Hypothalamus (tissue), 51 donors: ENCODE data around the gene RPSA.
"Not testable (repeated sequence)": the region's sequence is repeated elsewhere in the genome, so short reads cannot be mapped to it uniquely, and the experiment has no call there.

ENCODE experiments used
- DNase-seq, 51 donors: peaks; one replicate each; lab custom pipeline; 2025; lab: John Stamatoyannopoulos, UW

RPSA gene

DNA sequence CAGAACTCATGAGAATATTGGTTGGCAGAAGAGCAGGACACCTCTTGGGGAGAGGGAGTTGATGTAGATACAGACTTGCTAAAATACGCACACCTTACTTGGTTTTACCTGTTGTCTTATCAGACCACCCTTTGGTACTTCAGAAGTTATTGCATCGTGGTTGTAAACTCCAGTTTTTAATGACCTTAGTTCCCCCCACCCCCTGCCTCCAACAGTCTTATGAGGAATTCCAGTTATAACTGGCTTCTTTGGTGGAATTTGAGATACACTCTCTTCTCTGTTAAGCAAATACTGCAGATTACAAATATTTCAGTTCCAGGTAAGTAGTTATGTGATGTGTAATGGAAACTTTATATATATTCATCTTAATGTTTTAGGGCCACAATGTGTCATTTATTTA lies 18.4 kb upstream of the RPSA start:
- DNase-seq, result no peak

DNA sequence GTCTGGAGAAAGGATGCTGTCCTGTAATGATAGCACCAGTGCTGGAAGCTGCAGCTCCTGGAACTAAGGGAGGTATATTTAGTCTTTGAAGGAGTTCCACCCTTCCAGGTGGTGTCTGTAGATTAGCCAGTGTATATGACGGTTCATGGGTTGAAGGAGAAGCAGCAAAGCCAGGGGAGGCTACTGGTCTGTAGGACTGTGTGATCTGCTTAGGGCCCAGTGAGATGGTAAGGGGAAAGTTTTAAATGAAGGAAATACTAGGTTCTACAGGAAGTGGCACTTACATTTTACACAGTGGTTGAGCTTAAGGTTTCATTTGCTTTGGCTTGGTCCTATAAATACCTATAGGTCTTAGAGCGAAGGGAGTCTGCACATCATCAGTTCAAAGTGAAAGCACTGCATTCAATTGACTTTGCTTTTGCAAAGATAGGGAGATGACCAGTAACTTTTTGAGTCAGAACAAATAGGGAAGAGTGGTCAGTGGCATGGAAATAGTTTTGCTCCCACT lies 17.7 kb upstream of the RPSA start:
- no peak for DNase-seq

DNA sequence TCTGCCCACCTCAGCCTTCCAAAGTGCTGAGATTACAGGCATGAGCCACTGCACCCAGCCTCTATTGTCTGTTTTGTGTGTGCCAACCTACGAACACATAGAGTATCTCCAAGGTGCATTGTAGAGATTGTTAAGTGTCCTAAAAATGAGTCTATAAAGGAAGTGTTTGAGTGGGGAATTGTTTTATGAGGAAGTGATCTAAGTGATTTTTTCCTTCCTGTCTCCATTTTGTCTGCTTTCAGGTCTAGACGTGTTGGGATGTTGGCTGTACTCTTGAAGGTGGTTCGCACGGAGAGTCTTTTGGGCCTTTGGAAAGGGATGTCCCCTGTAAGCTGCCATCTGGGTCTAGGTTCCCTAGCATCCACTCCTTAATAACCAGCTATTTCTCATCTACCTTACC lies 16.3 kb upstream of the RPSA start:
- DNase-seq, result no peak

DNA sequence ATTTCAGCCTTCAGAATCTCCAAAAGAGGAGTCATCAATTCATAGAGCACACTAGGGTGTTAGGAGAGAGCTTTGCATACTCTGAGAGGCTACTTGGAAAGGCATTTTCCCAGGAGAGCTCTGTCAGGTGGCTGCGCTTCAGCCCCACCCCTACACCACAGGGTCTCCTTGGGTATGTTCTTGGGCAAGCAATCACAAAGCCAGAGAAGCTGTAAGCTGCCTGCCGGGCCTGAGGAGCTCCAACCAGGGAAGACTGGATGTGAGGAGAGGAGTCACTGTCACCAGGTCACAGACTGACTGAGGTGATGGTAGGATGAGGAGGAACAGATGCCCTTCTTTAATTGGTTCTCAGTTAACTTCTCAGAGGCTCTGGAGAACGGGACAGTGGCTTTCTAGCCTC lies 9.8 kb upstream of the RPSA start:
- no peak for DNase-seq

DNA sequence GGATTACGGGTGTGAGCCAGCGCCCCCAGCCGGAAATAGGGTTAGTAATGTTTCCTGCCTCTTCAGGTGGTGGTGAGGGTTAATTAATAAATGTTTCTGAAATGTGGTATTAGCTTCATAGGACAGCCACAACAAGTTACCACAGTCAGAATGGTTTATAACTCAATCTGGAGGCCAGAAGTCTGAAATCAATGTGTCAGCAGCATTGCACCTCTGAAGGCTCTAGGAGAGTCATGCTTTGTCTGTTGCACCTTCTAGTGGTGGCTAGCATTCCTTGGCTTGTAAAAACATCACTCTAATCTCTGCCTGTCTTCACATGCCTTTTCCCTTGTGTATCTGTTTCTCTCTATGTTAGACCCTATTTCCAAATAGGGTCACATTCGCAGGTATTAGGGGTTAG lies 7.8 kb upstream of the RPSA start:
- DNase-seq, result no peak

DNA sequence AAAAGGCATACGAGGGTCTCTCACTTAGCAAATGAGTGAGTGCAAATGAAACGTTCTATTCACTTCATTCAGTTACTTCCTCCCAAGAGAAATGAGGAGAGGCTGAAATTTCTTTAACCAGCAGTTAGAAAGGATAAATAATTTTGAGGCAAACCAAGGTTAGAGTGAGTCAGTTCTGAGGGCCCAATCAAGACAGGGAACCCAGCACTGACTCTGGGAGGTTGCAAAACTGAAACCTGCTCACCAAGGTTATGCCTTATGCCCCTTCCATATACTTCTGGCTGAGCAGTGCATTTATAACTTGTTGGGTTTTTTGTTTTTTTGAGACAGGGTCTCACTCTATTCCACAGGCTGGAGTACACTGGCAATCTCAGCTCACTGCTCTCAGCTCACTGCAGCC lies 4.5 kb upstream of the RPSA start:
- no peak for DNase-seq

DNA sequence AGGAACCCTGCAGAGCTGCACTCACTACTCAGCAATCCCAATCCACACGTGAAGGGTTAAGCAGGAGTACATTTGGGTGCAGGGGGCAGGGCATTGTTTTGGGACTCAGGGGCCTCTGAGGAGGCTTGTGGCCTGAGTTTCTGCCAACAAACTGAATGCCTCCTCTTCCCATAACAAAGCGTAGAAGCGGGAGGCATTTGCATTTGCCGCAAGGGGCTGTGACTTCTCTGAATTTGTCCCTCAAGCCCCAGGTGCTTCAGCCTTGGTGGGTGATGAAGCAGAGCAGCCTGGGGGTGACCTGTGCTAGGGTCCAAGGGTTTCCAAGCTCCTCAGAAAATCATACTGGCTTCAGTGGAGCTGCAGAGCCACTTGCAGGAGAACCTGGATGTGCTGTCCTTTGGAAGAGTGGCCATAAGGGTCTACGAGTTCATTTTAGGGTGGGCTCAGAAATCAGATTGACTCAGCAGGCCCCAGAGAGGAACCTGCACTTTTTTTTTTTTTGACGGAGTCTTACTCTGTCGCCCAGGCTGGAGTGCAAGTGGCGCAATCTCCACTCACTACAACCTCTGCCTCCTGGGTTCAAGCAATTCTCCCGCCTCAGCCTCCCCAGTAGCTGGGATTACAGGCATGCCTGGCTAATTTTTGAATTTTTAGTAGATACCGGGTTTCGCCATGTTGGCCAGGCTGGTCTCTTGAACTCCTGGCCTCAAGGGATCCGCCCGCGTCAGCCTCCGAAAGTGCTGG lies 1.4 kb upstream of the RPSA start:
- DNase-seq, result no peak

DNA sequence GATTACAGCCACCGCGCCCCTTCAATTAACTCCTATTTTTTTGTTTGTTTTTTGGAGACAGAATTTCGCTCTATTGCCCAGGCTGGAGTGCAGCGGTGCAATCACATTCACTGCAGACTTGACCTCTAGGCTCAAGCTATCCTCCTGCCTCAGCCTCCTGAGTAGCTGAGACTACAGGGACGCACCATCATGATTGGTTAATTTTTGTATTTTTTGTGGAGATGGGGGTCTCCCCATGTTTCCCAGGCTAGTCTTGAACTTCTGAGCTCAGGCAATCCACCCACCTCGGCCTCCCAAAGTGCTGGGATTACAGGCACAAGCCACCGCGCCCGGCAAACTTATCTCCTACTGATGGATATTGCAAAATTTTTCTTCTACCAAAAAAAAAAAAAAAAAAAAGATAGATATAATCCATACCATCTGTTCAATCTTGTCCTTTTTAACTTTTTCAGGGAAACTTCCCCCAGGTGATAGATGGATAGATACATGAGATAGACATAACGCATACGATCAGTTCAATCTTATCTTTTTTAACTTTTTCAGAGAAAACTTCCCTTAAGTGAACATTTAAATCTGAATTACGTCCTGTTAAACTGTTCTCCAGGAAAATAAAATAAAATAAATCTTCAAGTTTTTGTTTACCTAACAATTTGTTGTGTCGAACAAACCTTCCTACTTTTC lies 693 bp upstream of the RPSA start:
- DNase-seq, result no peak

DNA sequence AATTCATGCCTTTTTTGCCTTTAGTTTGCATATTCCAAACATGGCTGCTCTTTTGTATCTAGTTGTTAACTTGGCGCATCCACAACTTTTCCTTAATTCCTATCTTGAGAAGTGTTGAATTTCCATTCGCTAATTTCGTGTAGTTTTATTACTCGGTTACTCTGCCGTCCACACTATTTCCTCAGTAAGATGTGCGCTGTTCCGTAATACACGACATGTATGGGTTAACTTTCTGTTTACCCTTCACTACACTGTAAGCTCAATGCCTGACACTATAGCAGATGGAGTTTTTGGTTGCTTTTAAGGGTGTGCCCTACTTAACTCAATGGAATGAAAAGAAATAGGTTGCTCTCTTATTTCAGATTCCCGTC lies 724 bp downstream of the RPSA start:
- no peak for DNase-seq

DNA sequence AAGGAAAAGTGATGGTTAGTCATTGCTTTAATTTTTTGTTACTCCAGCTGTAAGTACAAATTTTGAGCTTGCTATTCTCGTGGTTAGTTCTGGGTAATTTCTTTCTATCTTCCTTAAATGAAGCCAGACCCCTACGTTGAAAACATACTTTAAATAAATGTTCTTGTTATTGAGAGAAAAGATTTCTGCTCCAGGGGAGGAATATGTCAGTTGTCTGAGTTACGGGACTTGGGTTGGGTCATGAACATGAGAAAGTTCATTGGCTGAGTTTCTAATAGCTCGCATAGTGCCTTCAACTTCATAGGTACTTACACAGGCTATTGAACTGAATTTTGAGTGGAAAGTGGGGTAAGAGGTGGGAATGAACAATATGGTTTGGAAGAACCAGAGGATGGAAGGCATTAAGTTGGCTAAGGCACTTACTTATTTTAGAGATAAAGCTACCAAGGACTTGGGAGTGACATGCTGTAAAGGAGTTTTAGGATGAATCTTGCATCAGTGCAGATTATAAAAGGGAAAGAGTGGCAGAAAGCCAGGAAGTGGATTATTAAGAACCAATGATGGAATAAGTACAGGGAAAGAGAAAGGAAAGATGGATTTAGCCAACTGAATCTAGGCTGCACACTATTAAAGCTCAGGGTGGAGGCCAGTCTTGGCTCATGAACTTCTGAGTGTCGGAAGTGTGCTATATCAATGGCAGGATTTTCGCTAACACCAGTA lies 1.4 kb downstream of the RPSA start:
- DNase-seq, result no peak

DNA sequence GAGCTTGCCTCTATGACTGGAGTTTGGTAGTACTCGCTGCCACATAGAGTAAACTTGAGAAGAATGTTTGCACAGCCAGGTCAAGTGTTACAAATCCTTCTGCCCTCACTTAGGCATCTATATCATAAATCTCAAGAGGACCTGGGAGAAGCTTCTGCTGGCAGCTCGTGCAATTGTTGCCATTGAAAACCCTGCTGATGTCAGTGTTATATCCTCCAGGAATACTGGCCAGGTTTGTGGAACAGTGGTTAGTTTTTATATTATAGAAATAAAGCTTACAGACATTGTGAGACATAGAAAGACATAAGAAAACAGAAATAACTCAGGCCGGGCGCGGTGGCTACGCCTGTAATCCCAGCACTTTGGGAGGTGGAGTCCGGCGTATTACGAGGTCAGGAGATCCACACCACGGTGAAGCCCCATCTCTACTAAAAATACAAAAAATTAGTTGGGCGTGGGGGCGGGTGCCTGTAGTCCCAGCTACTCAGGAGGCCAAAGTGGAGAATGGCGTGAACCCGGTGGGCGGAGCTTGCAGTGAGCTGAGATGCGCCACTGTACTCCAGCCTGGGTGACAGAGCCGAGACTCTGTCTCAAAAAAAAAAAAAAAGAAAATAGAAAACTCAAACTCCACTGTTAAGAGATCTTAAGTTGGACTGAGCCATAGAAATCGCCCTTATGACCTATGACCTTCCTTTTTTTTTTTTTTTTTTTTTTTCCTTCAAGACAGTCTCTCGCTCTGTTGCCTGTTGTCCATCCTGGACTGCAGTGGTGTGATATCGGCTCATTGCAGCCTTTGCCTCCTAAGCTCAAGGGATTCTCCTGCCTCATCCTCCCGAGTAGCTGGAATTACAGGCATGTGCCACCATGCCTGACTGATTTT lies 2.2 kb downstream of the RPSA start:
- no peak for DNase-seq

DNA sequence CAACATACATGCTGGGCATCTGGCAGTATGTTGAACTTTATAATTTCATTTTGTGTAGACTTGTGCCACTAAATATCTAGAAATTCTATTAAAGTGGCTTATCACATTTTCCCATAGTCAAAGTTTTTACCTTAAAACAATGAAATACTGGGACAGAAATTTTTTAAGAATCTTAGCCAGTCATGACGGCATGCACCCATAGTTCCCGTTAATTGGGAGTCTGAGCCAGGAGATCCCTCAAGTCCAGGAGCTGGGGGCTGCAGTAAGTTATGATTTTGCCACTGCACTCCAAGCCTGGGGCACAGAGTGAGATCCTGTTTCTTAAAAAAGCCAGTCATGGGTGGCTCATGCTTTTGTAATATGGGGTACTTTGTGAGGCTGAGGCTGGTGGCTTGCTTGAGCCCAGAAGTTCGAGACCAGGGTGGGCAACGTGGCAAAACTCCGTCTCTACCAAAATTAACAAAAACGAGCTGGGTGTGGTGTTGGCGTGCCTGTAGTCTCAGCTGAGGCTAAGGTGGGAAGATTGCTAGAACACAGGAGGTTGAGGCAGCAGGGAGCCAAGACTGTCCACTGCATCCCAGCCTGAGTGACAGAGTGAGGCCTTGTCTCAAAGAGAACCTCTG lies 3.1 kb downstream of the RPSA start:
- no peak for DNase-seq

DNA sequence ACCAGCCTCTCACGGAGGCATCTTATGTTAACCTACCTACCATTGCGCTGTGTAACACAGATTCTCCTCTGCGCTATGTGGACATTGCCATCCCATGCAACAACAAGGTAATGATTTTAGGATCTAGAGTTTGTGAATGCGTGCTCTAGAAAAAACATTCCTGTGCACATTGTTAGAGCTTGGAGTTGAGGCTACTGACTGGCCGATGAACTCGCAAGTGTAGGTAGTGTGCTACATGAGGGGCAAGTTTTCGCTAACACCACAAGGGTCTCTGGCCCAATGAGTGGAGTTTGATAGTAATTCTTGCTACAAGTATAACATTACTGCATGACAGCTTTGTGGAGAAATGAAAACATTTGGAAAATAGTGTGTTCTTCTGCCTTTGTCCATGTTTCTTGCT lies 4.4 kb downstream of the RPSA start:
- DNase-seq, result no peak

DNA sequence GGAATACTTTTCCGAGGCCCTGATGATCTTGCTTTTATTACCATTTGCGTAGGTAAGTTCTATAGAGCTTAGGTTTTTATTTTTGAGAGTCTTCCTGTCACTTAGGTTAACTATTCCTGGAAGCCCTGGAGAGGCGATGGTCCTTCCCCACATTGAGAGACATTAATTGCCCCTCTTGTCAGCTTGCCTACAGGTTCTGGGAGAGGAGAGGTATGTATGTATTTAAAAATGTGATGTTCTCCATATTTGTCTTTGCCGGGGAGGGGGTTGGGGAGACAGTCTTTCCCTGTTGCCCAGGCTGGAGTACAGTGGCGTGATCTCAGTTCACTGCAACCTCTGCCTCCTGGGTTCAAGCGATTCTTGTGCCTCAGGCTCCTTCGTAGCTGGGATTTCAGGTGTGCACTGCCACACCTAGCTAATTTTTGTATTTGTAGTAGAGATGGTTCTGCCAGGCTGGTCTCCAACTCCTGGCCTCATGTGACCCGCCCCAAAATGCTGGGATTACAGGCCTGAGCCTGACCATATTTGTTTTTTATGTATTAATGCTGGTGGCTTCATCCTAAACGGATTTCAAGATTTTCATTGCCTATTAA lies 6.2 kb downstream of the RPSA start:
- no peak for DNase-seq

DNA sequence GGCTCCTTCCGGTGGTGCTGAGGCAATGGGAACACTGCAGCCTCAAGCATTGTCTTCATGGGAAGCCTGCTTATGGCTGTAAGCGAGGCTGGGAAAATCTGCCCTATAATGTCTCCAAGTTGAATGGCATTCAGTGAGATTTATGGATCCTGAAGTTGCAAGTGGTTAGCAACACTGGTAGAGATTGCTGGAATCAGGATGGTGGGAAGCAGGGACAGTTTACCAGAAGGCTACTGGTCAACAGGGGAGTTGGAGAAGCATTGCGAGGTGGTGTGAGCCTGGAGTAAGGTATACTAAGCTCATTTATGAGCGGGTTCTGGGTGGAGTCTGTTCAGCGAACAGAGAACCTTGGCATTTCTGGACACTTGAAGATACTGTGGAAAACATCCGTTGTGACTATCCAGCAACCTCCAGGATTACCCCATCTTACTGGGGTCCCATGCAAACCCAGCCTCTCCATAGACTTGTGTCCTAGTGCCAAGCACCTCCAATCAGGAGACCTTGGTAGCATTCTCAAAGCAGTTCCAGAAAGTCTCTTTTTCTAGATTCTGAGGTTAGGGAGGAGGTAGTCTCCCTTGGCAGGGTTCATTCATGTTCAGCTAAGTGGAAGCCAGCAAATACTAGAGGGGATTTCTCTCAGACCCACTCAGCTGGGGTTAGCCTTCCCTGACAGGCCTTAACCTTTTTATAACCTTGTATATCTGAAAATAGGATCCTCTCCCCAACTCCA lies 7.3 kb downstream of the RPSA start:
- no peak for DNase-seq

DNA sequence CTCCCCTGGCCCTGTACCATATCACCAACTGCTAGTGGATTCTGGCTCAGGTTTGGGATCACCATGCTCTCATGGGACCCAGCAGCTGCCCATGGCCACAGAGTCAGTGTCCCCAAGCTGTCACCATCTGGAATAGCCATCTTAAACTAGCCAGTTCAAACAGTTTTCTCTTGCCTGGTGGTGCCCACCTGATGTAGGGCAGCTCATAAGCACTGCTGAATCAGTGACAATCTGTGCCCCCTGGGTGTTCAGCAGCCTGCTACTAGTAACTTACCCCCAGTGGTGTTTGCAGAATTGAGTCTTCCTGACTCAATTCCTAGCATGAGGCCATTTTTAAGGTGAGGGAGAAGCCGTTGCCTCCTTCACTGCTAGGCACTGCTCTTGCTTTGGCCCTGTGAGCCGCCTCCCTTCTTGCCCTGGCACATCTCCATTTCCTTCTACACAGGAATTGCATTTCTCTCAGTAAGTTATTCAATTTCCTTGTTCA lies 7.9 kb downstream of the RPSA start:
- no peak for DNase-seq

DNA sequence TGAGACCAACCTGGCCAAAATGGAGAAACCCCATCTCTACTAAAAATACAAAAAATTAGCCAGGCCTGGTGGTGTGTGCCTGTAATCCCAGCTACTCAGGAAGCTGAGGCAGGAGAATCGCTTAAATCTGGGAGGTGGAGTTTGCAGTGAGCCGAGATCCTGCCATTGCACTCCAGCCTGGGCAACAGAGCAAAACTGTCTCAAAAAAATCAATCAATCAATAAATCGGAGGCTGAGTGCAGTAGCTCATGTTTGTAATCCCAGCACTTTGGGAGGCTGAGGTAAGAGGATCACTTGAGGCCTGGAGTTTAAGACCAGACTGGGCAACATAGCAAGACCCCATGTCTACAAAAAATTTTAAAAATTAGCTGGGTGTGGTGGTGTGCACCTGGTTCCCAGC lies 8.8 kb downstream of the RPSA start:
- DNase-seq, result not testable (repeated sequence)

DNA sequence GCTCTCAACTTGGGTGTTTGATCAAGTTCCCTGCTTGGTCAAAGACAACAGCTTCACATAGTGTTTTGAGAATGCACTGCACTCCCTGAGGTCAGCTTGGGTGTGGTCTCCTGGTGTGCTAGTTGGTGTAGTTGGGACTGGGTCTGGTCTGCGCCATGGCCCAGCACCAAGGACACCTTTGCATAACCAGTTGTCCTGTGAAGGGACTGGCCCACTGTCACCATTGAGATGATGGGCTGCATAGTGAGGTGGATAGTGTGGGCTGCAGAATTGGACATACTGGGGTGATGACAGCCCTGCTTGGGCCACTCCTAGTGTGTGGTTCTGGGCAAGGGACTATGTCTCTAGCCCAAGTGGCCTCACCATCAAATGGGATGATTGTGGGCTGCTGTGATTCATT lies 9.5 kb downstream of the RPSA start:
- no peak for DNase-seq

DNA sequence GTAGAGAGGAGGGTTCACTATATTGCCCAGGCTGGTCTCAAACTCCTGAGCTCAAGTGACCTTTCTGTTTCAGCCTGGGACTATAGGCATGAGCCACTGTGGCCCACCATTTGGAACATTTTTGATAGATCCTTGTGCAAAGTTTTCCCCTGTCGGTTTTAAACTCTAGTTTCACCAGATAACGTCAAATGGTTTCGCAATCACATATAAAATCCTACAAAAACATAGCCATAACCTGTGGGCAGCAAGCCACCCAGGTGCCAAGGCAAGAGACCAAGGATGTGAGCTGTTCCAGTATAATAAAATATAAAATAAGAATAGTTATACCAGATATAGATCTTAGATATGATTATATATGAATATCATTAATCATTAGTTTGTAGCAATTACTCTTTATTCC lies 10.5 kb downstream of the RPSA start:
- not testable (repeated sequence) for DNase-seq
